Psoas muscle (tissue), 8 donors: Measurements from ENCODE around the gene RAD17. TPM values are rescaled to one million over a fixed set of nuclear protein-coding genes. Genes with fewer than 3 reads are reported as not detected.
A peak's percentile ranks its signal among the peaks of the same experiment; 100 is the strongest.
"Not testable (repeated sequence)": the region's sequence is repeated elsewhere in the genome, so short reads cannot be mapped to it uniquely, and the experiment has no call there.

Source experiments
- ATAC-seq, 4 donors: fragments of 200-7000 bp; cut with Tn5 transposase; one replicate each; pipeline ENCODE4 v1.9.1; 2020; ENCODE audit warnings: moderate library complexity in 3 of 4, mild to moderate bottlenecking in 2 of 4
- DNase-seq, 2 donors: peaks; one replicate each; pipeline ENCODE4 v3.0.0-alpha.2; 2020
- H3K27ac ChIP-seq: fragments of 200-600 bp; one replicate; pipeline ENCODE4 v1.8.0; 2022
- H3K27me3 ChIP-seq, 3 donors: fragments of 200-600 bp in 1 of 3; one replicate each; pipeline versions ENCODE4 v1.6.1 to v1.8.0; 2013 to 2022; ENCODE audit warnings: low read length in 2 of 3, mild to moderate bottlenecking in 2 of 3, moderate library complexity in 1 of 3; ENCODE audit not compliant: insufficient read depth in 3 of 3
- H3K36me3 ChIP-seq, 2 donors: fragments of 200-600 bp in 1 of 2; one replicate each; pipeline versions ENCODE4 v1.6.1 to v1.8.0; 2013 to 2022; ENCODE audit warnings: low read depth in 1 of 2, mild to moderate bottlenecking in 1 of 2, moderate library complexity in 1 of 2; ENCODE audit not compliant: insufficient read depth in 1 of 2
- H3K4me1 ChIP-seq: fragments of 200-600 bp; one replicate; pipeline ENCODE4 v1.8.0; 2022
- H3K4me3 ChIP-seq: fragments of 200-600 bp; one replicate; pipeline ENCODE4 v1.8.0; 2022; ENCODE audit warnings: mild to moderate bottlenecking
- H3K9me3 ChIP-seq: fragments of 200-600 bp; one replicate; pipeline ENCODE4 v1.8.0; 2022
- CTCF ChIP-seq: fragments of 200-600 bp; IDR thresholded peaks from one replicate; pipeline ENCODE4 v1.8.0; 2022; ENCODE audit warnings: antibody characterized with exemption
- WGBS, 3 donors: extraction: QIAGEN DNeasy Blood & Tissue Kit; methylation state at CpG; one replicate each; pipeline versions ENCODE4 v1.1.6 to v1.1.7; 2013; 5-methylcytosine and 5-hydroxymethylcytosine counted together
- intact Hi-C, 2 donors: fragments of 100-400 bp; cut with DNase I; formaldehyde crosslinking; loops; one replicate each; pipeline versions ENCODE4 v1.11.0 to v1.14.2; 2022
- polyA plus RNA-seq, 3 donors: library from polyadenylated mRNA; stranded (reverse); fragments of 200-250 nt; gene quantifications; one replicate each; pipeline ENCODE4 v1.2.3, GENCODE V29; 2013
- total RNA-seq, 4 donors: library from RNA; stranded (reverse); fragmentation: NEBNext Ultra II Directional in 2 of 4; extraction: Animal tissue kit (Norgen Biotek cat#: 25700) in 2 of 4; gene quantifications; one replicate each; pipeline versions ENCODE4 v1.2.1 to v1.2.4, GENCODE V29; 2021 to 2023
- donor health status: healthy with polysubstance abuse.
- donor health status: DM: no; HTN: no; CAD: no; lungs with moderate emphysema.
- donor health status: Bipolar disorder and iron deficiency.
- donor health status: healthy.
- donor health status: DM: yes; HTN: yes; CAD: no.
- donor health status: DM: no; HTN: no; CAD: no.
- donor health status: DM: no; HTN: no; CAD: no.
- donor health status: DM: yes; HTN: yes; CAD: no.

Gene RAD17
- total and polyA plus RNA-seq, 7 donors: 6.8 to 19.2 (median 12.0) TPM

GRCh38 chr5:69367697-69368279 lies 1.8 kb upstream of the RAD17 start:
- peak overlapping the region; percentile 88 for H3K4me3 ChIP-seq
- peaks cover 5 to 43% of the 10 kb centered on the region in 2 donors for H3K36me3 ChIP-seq
- no peak for ATAC-seq
- no peaks in the 10 kb centered on the region for H3K9me3 ChIP-seq
- TF ChIP-seq CTCF: no peak
- DNase-seq: no peak
- 89 to 97% (median 93%) methylated on average over 11 of the region's 11 CpGs for WGBS, 3 donors
- H3K4me1 ChIP-seq: peaks cover 33% of the 10 kb centered on the region
- H3K27me3 ChIP-seq: no peaks in the 10 kb centered on the region
- H3K27ac ChIP-seq: peak overlapping the region; percentile 99
- intact Hi-C loops: no loop called here

- intact Hi-C loops: no loop called here
- Histone ChIP-seq H3K9me3 (no peaks in the 10 kb centered on the region), H3K4me1 (peaks cover 32% of the 10 kb centered on the region), H3K27me3 (no peaks in the 10 kb centered on the region), H3K36me3 (peaks cover 5 to 34% of the 10 kb centered on the region in 2 donors), H3K27ac (peak overlapping the region; percentile 99), H3K4me3 (peak overlapping the region; percentile 88)
- DNase-seq (no peak), ATAC-seq (peak; percentile 66 to 77 (median 68))
- 2 to 3% (median 3%) methylated on average over 29 to 39 of the region's 39 CpGs for WGBS, 3 donors
- no peak for TF ChIP-seq CTCF
These were observed 919 bp upstream of the RAD17 start for GRCh38 chr5:69368458-69369339.

GRCh38 chr5:69370335-69370734 lies 717 bp downstream of the RAD17 start:
- Histone ChIP-seq H3K4me3 (peak overlapping the region; percentile 88), H3K36me3 (peaks cover 3 to 36% of the 10 kb centered on the region in 2 donors), H3K27ac (peak overlapping the region; percentile 99), H3K4me1 (peaks cover 21% of the 10 kb centered on the region)
- WGBS, 3 donors: 2% methylated on average over 14 to 16 of the region's 16 CpGs
- H3K27me3 ChIP-seq, ATAC-seq, H3K9me3 ChIP-seq, intact Hi-C loops, DNase-seq: not testable (repeated sequence)

GRCh38 chr5:69372394-69372793 lies 2.8 kb downstream of the RAD17 start:
- Histone ChIP-seq H3K27ac (no peak overlapping the region), H3K4me3 (no peak overlapping the region), H3K4me1 (peaks cover 21% of the 10 kb centered on the region), H3K36me3 (peaks cover 0 to 34% of the 10 kb centered on the region in 2 donors), H3K27me3 (no peaks in the 10 kb centered on the region), H3K9me3 (no peaks in the 10 kb centered on the region)
- no peak for ATAC-seq
- WGBS, 3 donors: 93 to 97% (median 97%) methylated on average over 5 of the region's 5 CpGs
- intact Hi-C loops: no loop called here
- no peak for TF ChIP-seq CTCF
- DNase-seq: no peak

- Histone ChIP-seq H3K9me3 (no peaks in the 10 kb centered on the region), H3K27me3 (no peaks in the 10 kb centered on the region), H3K4me3 (no peak overlapping the region), H3K36me3 (peaks cover 0 to 59% of the 10 kb centered on the region in 2 donors), H3K4me1 (peaks cover 13% of the 10 kb centered on the region), H3K27ac (no peak overlapping the region)
- intact Hi-C loops: no loop called here
- WGBS, 3 donors: 95 to 96% (median 95%) methylated on average over 4 of the region's 4 CpGs
- no peak for TF ChIP-seq CTCF
- no peak for DNase-seq
- no peak for ATAC-seq
These were observed 5.4 kb downstream of the RAD17 start for GRCh38 chr5:69374911-69375446.
